GM23338 (cell line): Measurements from ENCODE around the gene OR4Q2. TPM values are rescaled to one million over a fixed set of nuclear protein-coding genes. Genes with fewer than 3 reads are reported as not detected.

Experiments
- ATAC-seq: fragments of 200-7000 bp; cut with Tn5 transposase; 3 replicates; pipeline ENCODE4 v1.9.1; 2020
- DNase-seq: peaks from one replicate; pipeline ENCODE4 v3.0.0-alpha.2; 2015; ENCODE audit warnings: low spot score
- H2AFZ ChIP-seq: fragments of 200-600 bp; sonication (generic); 2 replicates; pipeline ENCODE4 v1.8.0; 2016; ENCODE audit warnings: antibody characterized with exemption, mild to moderate bottlenecking, moderate library complexity
- H3F3A ChIP-seq: fragments of 200-600 bp; sonication (generic); replicated peaks from 2 replicates; pipeline ENCODE4 v1.8.0; 2017; ENCODE audit warnings: antibody characterized with exemption, mixed run types, low read depth
- H3K27ac ChIP-seq: fragments of 200-600 bp; sonication (generic); 2 replicates; pipeline ENCODE4 v1.6.1; 2016; ENCODE audit warnings: low read depth
- H3K27me3 ChIP-seq: fragments of 200-600 bp; sonication (generic); 2 replicates; pipeline ENCODE4 v1.8.0; 2016; ENCODE audit warnings: mild to moderate bottlenecking, mixed run types, moderate library complexity; ENCODE audit not compliant: insufficient read depth
- H3K36me3 ChIP-seq: fragments of 200-600 bp; sonication (generic); 2 replicates; pipeline ENCODE4 v1.8.0; 2016; ENCODE audit warnings: mild to moderate bottlenecking; ENCODE audit not compliant: insufficient read depth
- H3K4me1 ChIP-seq: fragments of 200-600 bp; sonication (generic); 2 replicates; pipeline ENCODE4 v1.8.0; 2016; ENCODE audit warnings: mild to moderate bottlenecking, moderate library complexity; ENCODE audit not compliant: insufficient read depth
- H3K4me2 ChIP-seq: fragments of 200-600 bp; sonication (generic); 2 replicates; pipeline ENCODE4 v1.7.1; 2017; ENCODE audit warnings: mixed run types
- H3K4me3 ChIP-seq: fragments of 200-600 bp; sonication (generic); 2 replicates; pipeline ENCODE4 v1.6.1; 2016; ENCODE audit warnings: mixed run types
- H3K79me2 ChIP-seq: fragments of 200-600 bp; sonication (generic); replicated peaks from 2 replicates; pipeline ENCODE4 v1.8.0; 2017; ENCODE audit warnings: mild to moderate bottlenecking; ENCODE audit not compliant: insufficient read depth
- H3K9me2 ChIP-seq: fragments of 200-600 bp; sonication (generic); 2 replicates; pipeline ENCODE4 v1.8.0; 2017; ENCODE audit not compliant: insufficient read depth
- H4K20me1 ChIP-seq: fragments of 200-600 bp; sonication (generic); replicated peaks from 2 replicates; pipeline ENCODE4 v1.8.0; 2017; ENCODE audit warnings: mild to moderate bottlenecking; ENCODE audit not compliant: insufficient read depth
- H3K27ac Mint-ChIP-seq: 2 replicates; pipeline ENCODE4 v1.8.0; 2020; ENCODE audit warnings: inconsistent platforms, mild to moderate bottlenecking, moderate library complexity, mixed read lengths
- H3K27me3 Mint-ChIP-seq: 3 replicates; pipeline ENCODE4 v1.8.0; 2022; ENCODE audit warnings: low read depth, mild to moderate bottlenecking, moderate library complexity, mixed read lengths, inconsistent platforms; ENCODE audit not compliant: insufficient read depth, poor library complexity
- H3K36me3 Mint-ChIP-seq: 3 replicates; pipeline ENCODE4 v1.8.0; 2021; ENCODE audit warnings: low read depth, mild to moderate bottlenecking, inconsistent platforms, moderate library complexity, mixed read lengths
- H3K4me1 Mint-ChIP-seq: 3 replicates; pipeline ENCODE4 v1.8.0; 2020; ENCODE audit warnings: mild to moderate bottlenecking, inconsistent platforms, mixed read lengths
- H3K4me3 Mint-ChIP-seq: 3 replicates; pipeline ENCODE4 v1.8.0; 2021; ENCODE audit warnings: moderate library complexity, mild to moderate bottlenecking, inconsistent platforms, mixed read lengths
- H3K9me3 Mint-ChIP-seq: 3 replicates; pipeline ENCODE4 v1.8.0; 2020; ENCODE audit warnings: moderate library complexity, mild to moderate bottlenecking, inconsistent platforms, mixed read lengths
- CREB1 ChIP-seq: fragments of 250-450 bp; sonication (Bioruptor Pico); IDR thresholded peaks from 2 replicates; pipeline ENCODE4 v1.5.0; 2020; ENCODE audit warnings: low read depth, mild to moderate bottlenecking, moderate library complexity
- EZH2 ChIP-seq: fragments of 200-600 bp; sonication (generic); IDR thresholded peaks from one replicate; pipeline ENCODE4 v1.8.0; 2017; ENCODE audit warnings: antibody characterized with exemption, mild to moderate bottlenecking, low read depth; ENCODE audit not compliant: unreplicated experiment
- JUNB ChIP-seq: IDR thresholded peaks from one replicate; pipeline ENCODE4 v1.6.1; 2016; ENCODE audit warnings: antibody characterized with exemption; ENCODE audit not compliant: unreplicated experiment
- NANOG ChIP-seq: IDR thresholded peaks from 2 replicates; pipeline ENCODE4 v1.6.1; 2016; ENCODE audit warnings: antibody characterized with exemption, borderline replicate concordance
- POLR2AphosphoS5 ChIP-seq: IDR thresholded peaks from 2 replicates; pipeline ENCODE4 v1.6.1; 2016; ENCODE audit warnings: antibody characterized with exemption, low read depth
- polyA plus RNA-seq: library from polyadenylated mRNA; unstranded; fragments of >200 nt; fragmentation: Nextera tagmentation; extraction: Ambion mirVana; gene quantifications from 2 replicates; pipeline ENCODE4 v1.2.1, GENCODE V29; 2016
- total RNA-seq: library from RNA; depleted of rRNA; stranded (reverse); fragments of >200 nt; shearing (Covaris generic); gene quantifications from 2 replicates; pipeline ENCODE4 v1.2.3, GENCODE V29; 2014
- TF ChIP-seq, protein P1 (sequence below), 2 experiments: fragments of 200-600 bp in 1 of 2; sonication (generic) in 1 of 2; conservative IDR thresholded peaks; 2 replicates each; pipeline versions ENCODE4 v1.5.1 to v1.6.1; 2016 to 2017; ENCODE audit warnings: antibody characterized with exemption in 2 of 2, low read depth in 2 of 2, mild to moderate bottlenecking in 2 of 2, moderate library complexity in 1 of 2
- TF ChIP-seq, protein P2 (sequence below): IDR thresholded peaks from one replicate; pipeline ENCODE4 v1.6.1; 2018; ENCODE audit warnings: antibody characterized with exemption; ENCODE audit not compliant: unreplicated experiment
- TF ChIP-seq, protein P3 (sequence below): IDR thresholded peaks from 2 replicates; pipeline ENCODE4 v1.6.1; 2016; ENCODE audit warnings: antibody characterized with exemption

The OR4Q2 gene
- total and polyA plus RNA-seq, 2 experiments from 2014 or later = not detected

DNA sequence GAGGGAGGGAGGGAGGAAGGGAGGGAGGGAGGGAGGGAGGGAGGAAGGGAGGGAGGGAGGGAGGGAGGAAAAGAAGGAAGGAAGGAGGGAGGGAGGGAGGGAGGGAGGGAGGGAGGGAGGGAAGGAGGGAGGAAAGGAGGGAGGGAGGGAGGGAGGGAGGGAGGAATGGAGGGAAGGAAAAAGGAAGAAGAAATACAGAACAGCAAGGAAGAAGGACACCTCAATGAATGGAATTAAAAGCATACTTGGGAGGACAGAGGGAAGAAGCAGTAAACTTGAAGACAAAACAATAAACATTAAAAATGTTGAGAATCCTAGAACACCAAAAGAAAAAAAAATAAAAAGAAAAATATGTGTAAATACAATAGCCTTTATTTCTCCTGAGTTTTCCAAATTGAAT, 6.2 kb downstream of the OR4Q2 start:
- Histone ChIP-seq H3K4me2 (no peak overlapping the region), H3K4me1 (no peaks in the 10 kb centered on the region), H3F3A (no peaks in the 10 kb centered on the region), H2AFZ (no peak overlapping the region), H4K20me1 (no peaks in the 10 kb centered on the region), H3K36me3 (peaks cover 7% of the 10 kb centered on the region; the same call in 1 of the 2 replicates), H3K79me2 (no peaks in the 10 kb centered on the region), H3K9me2 (no peaks in the 10 kb centered on the region), H3K27ac (no peak overlapping the region), H3K27me3 (no peaks in the 10 kb centered on the region), H3K4me3 (no peak overlapping the region)
- peaks cover 17% of the 10 kb centered on the region for H3K36me3 Mint-ChIP-seq
- TF ChIP-seq, protein P1, sequence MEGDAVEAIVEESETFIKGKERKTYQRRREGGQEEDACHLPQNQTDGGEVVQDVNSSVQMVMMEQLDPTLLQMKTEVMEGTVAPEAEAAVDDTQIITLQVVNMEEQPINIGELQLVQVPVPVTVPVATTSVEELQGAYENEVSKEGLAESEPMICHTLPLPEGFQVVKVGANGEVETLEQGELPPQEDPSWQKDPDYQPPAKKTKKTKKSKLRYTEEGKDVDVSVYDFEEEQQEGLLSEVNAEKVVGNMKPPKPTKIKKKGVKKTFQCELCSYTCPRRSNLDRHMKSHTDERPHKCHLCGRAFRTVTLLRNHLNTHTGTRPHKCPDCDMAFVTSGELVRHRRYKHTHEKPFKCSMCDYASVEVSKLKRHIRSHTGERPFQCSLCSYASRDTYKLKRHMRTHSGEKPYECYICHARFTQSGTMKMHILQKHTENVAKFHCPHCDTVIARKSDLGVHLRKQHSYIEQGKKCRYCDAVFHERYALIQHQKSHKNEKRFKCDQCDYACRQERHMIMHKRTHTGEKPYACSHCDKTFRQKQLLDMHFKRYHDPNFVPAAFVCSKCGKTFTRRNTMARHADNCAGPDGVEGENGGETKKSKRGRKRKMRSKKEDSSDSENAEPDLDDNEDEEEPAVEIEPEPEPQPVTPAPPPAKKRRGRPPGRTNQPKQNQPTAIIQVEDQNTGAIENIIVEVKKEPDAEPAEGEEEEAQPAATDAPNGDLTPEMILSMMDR (conservative IDR thresholded peaks at IDR 0.05; ENCODE audit: low read depth in 2 of 2) = no peak
- TF ChIP-seq CREB1 (CRISPR knock-in tag) = no peak
- TF ChIP-seq, protein P2, sequence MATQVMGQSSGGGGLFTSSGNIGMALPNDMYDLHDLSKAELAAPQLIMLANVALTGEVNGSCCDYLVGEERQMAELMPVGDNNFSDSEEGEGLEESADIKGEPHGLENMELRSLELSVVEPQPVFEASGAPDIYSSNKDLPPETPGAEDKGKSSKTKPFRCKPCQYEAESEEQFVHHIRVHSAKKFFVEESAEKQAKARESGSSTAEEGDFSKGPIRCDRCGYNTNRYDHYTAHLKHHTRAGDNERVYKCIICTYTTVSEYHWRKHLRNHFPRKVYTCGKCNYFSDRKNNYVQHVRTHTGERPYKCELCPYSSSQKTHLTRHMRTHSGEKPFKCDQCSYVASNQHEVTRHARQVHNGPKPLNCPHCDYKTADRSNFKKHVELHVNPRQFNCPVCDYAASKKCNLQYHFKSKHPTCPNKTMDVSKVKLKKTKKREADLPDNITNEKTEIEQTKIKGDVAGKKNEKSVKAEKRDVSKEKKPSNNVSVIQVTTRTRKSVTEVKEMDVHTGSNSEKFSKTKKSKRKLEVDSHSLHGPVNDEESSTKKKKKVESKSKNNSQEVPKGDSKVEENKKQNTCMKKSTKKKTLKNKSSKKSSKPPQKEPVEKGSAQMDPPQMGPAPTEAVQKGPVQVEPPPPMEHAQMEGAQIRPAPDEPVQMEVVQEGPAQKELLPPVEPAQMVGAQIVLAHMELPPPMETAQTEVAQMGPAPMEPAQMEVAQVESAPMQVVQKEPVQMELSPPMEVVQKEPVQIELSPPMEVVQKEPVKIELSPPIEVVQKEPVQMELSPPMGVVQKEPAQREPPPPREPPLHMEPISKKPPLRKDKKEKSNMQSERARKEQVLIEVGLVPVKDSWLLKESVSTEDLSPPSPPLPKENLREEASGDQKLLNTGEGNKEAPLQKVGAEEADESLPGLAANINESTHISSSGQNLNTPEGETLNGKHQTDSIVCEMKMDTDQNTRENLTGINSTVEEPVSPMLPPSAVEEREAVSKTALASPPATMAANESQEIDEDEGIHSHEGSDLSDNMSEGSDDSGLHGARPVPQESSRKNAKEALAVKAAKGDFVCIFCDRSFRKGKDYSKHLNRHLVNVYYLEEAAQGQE = no peak
- peaks cover 87% of the 10 kb centered on the region for H3K9me3 Mint-ChIP-seq
- DNase-seq (no peak), ATAC-seq (no peak)
- no peaks in the 10 kb centered on the region for H3K4me1 Mint-ChIP-seq
- H3K4me3 Mint-ChIP-seq = no peak overlapping the region
- no peak overlapping the region for H3K27ac Mint-ChIP-seq
- H3K27me3 Mint-ChIP-seq = no peaks in the 10 kb centered on the region

DNA sequence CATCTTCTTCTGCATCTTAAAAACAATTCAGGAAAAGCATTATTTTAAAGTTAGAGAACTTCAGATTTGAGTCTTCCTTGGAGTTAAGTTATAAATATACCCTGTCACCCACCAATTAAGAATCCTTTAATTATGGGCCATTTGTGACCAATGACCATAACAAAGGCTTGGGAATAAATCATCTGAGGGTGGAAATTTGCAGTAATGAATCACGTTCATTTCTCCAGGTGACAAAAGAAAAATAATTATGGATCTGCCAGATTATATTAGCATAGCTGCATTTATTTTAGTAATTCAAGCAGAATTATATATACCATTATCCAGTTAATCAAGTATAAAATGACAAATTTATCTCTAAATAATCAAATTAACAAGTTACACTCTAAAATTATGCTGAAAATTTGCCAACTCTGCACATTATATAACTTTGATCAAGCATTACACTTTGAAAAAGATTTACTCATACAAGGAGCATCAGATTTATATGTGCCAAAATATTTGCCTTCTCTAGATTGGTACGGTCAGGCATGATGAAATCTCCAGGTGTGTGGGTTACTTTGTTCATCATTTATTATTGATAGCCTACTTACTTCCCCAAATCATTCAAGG, 17.4 kb downstream of the OR4Q2 start, which contains the start of gene OR4K14:
Gene OR4K14 (minus strand): TSS at position 51 of the 609 bp plus-strand sequence. CDS start 4,114 bp downstream, outside the sequence.
- no peaks in the 10 kb centered on the region for H3K27me3 Mint-ChIP-seq
- no peak for TF ChIP-seq EZH2
- no peak for TF ChIP-seq JUNB
- TF ChIP-seq CREB1 (CRISPR knock-in tag) = no peak
- TF ChIP-seq, protein P3, sequence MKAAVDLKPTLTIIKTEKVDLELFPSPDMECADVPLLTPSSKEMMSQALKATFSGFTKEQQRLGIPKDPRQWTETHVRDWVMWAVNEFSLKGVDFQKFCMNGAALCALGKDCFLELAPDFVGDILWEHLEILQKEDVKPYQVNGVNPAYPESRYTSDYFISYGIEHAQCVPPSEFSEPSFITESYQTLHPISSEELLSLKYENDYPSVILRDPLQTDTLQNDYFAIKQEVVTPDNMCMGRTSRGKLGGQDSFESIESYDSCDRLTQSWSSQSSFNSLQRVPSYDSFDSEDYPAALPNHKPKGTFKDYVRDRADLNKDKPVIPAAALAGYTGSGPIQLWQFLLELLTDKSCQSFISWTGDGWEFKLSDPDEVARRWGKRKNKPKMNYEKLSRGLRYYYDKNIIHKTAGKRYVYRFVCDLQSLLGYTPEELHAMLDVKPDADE = no peak
- no peak for TF ChIP-seq POLR2AphosphoS5
- no peak for TF ChIP-seq NANOG

More for the DNA sequence above, 17.4 kb downstream of the OR4Q2 start, which contains the start of gene OR4K14:
- H3K4me1 Mint-ChIP-seq = no peaks in the 10 kb centered on the region
- Histone ChIP-seq H3K27ac (no peak within 1 kb of the TSS), H3K4me3 (no peak within 1 kb of the TSS), H3K27me3 (no peaks in the 10 kb centered on the region), H4K20me1 (no peaks in the 10 kb centered on the region), H2AFZ (no peak within 1 kb of the TSS), H3K36me3 (peaks cover 6% of the 10 kb centered on the region; the same call in 1 of the 2 replicates), H3K4me1 (no peaks in the 10 kb centered on the region), H3K4me2 (no peak within 1 kb of the TSS), H3F3A (no peaks in the 10 kb centered on the region), H3K79me2 (no peaks in the 10 kb centered on the region), H3K9me2 (no peaks in the 10 kb centered on the region)
- DNase-seq (no peak), ATAC-seq (no peak)
- no peak within 1 kb of the TSS for H3K4me3 Mint-ChIP-seq
- H3K9me3 Mint-ChIP-seq = peaks cover 91% of the 10 kb centered on the region
- H3K36me3 Mint-ChIP-seq = no peaks in the 10 kb centered on the region; the same call in 1 of the 3 replicates
- H3K27ac Mint-ChIP-seq = no peak within 1 kb of the TSS
